K562 (cell line): Measurements from ENCODE around the gene NAT14. TPM values are rescaled to one million over a fixed set of nuclear protein-coding genes. Genes with fewer than 3 reads are reported as not detected.

Experiments
- CTBP1 ChIP-seq: fragments of 450-650 bp; IDR thresholded peaks from 2 replicates; pipeline ENCODE4 v1.6.1; 2016; ENCODE audit warnings: borderline replicate concordance
- DPF2 ChIP-seq: fragments of 450-650 bp; IDR thresholded peaks from 2 replicates; pipeline ENCODE4 v1.6.1; 2016
- ELF4 ChIP-seq: fragments of 450-650 bp; formaldehyde crosslinking; IDR thresholded peaks from 2 replicates; pipeline ENCODE4 v1.4.0; 2022; ENCODE audit warnings: missing genetic modification characterization
- EP300 ChIP-seq: IDR thresholded peaks from 2 replicates; pipeline ENCODE4 v1.6.1; 2012; ENCODE audit warnings: low read length, improper control_type of control experiment
- HNRNPUL1 ChIP-seq: fragments of 200-400 bp; formaldehyde crosslinking; IDR thresholded peaks from 2 replicates; pipeline ENCODE4 v1.6.1; 2017; ENCODE audit warnings: low read length
- NR2C1 ChIP-seq, 2 experiments: fragments of 450-650 bp; IDR thresholded peaks; 2 replicates each; pipeline ENCODE4 v1.6.1; 2017; ENCODE audit warnings: mild to moderate bottlenecking in 2 of 2, antibody characterized with exemption in 1 of 2, inconsistent platforms in 1 of 2, missing compliant biosample characterization in 1 of 2, missing genetic modification characterization in 1 of 2
- POLR3G ChIP-seq: IDR thresholded peaks from 2 replicates; pipeline ENCODE4 v1.6.1; 2011; ENCODE audit not compliant: insufficient read length, insufficient replicate concordance; ENCODE audit errors: extremely low read depth
- SMARCA4 ChIP-seq: fragments of 450-650 bp; IDR thresholded peaks from 2 replicates; pipeline ENCODE4 v1.6.1; 2016
- TFAP4 ChIP-seq: sonication (generic); formaldehyde crosslinking; IDR thresholded peaks from 2 replicates; pipeline ENCODE4 v1.8.0; 2022; ENCODE audit warnings: missing genetic modification reagents, mild to moderate bottlenecking, moderate library complexity, borderline replicate concordance
- ZNF316 ChIP-seq: fragments of 450-650 bp; IDR thresholded peaks from 2 replicates; pipeline ENCODE4 v1.6.1; 2016
- ZNF445 ChIP-seq: fragments of 250-450 bp; sonication (Bioruptor Pico); IDR thresholded peaks from 2 replicates; pipeline ENCODE4 v1.4.0; 2020; ENCODE audit warnings: low read depth, mild to moderate bottlenecking, moderate library complexity
- ZNF586 ChIP-seq: fragments of 450-650 bp; formaldehyde crosslinking; conservative IDR thresholded peaks from 2 replicates; pipeline ENCODE4 v1.4.0; 2020; ENCODE audit warnings: mild to moderate bottlenecking, moderate library complexity
- polyA plus RNA-seq, 8 experiments: library from polyadenylated mRNA; depleted of rRNA in 4 of 8; stranded (reverse) in 5 of 8; unstranded in 3 of 8; fragments of >200 nt; fragmentation: Nextera tagmentation in 2 of 8; fragmentation: Illumina TruSeq in 1 of 8; extraction: Ambion mirVana in 2 of 8; extraction: Trizol in 1 of 8; gene quantifications; 2 replicates each; pipeline versions ENCODE4 v1.2.1 to v1.2.3, GENCODE V29; 2011 to 2014; ENCODE audit warnings: inconsistent platforms in 1 of 8, missing spikeins in 1 of 8
- total RNA-seq, 7 experiments: library from RNA; depleted of rRNA in 6 of 7; stranded (reverse); fragments of >200 nt in 6 of 7; fragmentation: Illumina TruSeq in 2 of 7; extraction: Trizol in 2 of 7; gene quantifications; 2 replicates each; pipeline versions ENCODE4 v1.2.1 to v1.2.3, GENCODE V29; 2011 to 2021; ENCODE audit warnings: low replicate concordance in 1 of 7
- TF ChIP-seq, protein P1 (sequence below), 2 experiments: fragments of 450-650 bp; IDR thresholded peaks; 2 replicates each; pipeline ENCODE4 v1.6.1; 2016; ENCODE audit warnings: mild to moderate bottlenecking in 2 of 2, borderline replicate concordance in 1 of 2, low read depth in 1 of 2, moderate library complexity in 1 of 2
- TF ChIP-seq, protein P2 (sequence below): fragments of 450-650 bp; formaldehyde crosslinking; IDR thresholded peaks from 2 replicates; pipeline ENCODE4 v1.4.0; 2020; ENCODE audit warnings: mild to moderate bottlenecking
- TF ChIP-seq, protein P3 (sequence below): IDR thresholded peaks from 2 replicates; pipeline ENCODE4 v1.6.1; 2011; ENCODE audit not compliant: insufficient read length; ENCODE audit errors: extremely low read depth
- TF ChIP-seq, protein P4 (sequence below): fragments of 250-450 bp; sonication (Bioruptor Pico); IDR thresholded peaks from 2 replicates; pipeline ENCODE4 v1.5.0; 2021

Gene NAT14
- total and polyA plus RNA-seq, 9 of the 15 experiments (the other 6 are each of a cell fraction or from before 2014, with no cell fraction given) = 2.4 to 77.0 (median 26.7) TPM

DNA sequence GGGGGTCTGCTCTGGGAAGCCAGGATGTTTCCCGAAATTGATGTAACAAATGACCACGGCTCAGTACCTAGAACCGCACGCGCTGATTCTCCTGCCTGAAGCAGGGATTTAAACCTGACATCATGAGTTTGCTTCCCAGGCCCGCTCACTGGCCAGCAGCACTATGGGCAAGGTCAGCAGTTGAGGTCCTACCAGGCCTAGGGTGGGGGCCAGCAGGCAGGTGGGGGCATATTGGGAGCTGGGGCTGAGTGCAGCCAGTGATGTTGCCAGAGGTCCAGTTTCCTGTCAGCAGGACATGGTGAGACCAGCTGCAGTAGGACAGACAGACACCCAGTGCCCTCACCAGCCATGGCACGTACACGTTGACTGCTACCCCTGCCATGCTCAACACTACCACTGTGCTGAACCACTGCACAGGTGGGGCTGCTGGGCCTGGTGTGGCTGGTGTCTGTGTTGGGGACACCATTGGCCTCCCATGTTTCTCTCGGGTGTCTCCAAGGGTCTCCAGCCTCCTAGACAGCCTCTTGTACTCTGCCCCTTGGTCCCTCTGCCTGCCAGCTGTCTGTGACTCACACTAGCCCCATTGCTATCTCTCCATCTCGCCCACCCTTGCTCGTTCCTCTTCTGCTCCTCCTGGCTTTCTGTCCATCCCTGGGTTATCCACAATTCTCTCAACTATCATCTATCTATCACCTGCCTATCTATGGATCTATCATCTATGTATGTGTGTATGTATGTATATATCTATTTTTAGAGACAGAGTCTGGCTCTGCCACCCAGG lies 19.3 kb upstream of the NAT14 start (continued):
- TF ChIP-seq, protein P1, sequence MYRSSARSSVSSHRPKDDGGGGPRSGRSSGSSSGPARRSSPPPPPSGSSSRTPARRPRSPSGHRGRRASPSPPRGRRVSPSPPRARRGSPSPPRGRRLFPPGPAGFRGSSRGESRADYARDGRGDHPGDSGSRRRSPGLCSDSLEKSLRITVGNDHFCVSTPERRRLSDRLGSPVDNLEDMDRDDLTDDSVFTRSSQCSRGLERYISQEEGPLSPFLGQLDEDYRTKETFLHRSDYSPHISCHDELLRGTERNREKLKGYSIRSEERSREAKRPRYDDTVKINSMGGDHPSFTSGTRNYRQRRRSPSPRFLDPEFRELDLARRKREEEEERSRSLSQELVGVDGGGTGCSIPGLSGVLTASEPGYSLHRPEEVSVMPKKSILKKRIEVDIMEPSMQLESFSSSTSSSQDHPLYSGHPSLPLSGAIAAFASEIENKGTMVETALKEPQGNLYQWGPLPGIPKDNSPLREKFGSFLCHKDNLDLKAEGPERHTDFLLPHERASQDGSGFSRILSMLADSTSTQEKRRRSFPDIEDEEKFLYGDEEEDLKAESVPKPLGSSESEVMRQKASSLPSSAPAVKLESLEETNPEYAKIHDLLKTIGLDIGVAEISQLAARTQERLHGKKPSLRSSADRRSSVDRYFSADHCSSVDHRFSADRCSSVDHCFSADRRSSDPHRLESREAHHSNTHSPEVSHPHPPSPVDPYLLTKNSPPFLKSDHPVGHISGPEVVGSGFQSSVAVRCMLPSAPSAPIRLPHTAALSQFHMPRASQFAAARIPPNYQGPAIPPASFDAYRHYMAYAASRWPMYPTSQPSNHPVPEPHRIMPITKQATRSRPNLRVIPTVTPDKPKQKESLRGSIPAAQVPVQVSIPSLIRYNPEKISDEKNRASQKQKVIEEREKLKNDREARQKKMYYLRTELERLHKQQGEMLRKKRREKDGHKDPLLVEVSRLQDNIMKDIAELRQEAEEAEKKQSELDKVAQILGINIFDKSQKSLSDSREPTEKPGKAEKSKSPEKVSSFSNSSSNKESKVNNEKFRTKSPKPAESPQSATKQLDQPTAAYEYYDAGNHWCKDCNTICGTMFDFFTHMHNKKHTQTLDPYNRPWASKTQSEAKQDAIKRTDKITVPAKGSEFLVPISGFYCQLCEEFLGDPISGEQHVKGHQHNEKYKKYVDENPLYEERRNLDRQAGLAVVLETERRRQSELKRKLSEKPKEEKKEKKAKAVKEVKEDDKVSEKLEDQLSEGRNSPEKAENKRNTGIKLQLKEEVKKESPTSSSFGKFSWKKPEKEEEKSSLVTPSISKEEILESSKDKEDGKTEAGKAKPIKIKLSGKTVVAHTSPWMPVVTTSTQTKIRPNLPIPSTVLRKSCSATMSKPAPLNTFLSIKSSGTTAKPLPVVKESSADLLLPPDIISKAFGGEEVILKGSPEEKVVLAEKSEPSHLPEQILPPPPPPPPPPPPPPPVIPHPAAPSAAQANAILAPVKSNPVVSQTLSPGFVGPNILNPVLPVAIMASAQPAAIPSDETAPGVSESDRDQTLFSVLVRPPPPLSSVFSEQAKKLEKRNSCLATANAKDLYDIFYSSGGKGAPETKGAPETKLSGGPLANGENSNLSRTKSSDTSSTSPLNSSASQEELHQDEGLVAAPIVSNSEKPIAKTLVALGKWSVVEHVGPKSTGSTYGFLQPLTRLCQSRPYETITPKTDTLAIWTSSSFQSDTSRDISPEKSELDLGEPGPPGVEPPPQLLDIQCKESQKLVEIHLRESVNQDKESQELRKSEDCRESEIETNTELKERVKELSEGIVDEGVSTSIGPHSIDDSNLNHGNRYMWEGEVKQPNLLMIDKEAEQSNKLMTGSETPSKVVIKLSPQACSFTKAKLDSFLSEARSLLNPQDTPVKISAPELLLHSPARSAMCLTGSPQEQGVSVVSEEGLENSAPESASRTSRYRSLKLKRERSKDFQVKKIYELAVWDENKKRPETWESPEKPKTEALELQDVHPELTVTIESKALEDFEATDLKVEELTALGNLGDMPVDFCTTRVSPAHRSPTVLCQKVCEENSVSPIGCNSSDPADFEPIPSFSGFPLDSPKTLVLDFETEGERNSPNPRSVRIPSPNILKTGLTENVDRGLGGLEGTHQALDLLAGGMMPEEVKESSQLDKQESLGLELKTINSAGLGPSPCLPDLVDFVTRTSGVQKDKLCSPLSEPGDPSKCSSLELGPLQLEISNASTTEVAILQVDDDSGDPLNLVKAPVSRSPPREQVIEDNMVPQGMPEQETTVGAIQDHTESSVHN (IDR thresholded peaks at IDR 0.05; ENCODE audit: borderline replicate concordance in 1 of 2, low read depth in 1 of 2) = no peak
- TF ChIP-seq ELF4 (CRISPR knock-in tag) = no peak
- TF ChIP-seq, protein P2, sequence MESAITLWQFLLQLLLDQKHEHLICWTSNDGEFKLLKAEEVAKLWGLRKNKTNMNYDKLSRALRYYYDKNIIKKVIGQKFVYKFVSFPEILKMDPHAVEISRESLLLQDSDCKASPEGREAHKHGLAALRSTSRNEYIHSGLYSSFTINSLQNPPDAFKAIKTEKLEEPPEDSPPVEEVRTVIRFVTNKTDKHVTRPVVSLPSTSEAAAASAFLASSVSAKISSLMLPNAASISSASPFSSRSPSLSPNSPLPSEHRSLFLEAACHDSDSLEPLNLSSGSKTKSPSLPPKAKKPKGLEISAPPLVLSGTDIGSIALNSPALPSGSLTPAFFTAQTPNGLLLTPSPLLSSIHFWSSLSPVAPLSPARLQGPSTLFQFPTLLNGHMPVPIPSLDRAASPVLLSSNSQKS (CRISPR knock-in tag) = no peak
- TF ChIP-seq, protein P3, sequence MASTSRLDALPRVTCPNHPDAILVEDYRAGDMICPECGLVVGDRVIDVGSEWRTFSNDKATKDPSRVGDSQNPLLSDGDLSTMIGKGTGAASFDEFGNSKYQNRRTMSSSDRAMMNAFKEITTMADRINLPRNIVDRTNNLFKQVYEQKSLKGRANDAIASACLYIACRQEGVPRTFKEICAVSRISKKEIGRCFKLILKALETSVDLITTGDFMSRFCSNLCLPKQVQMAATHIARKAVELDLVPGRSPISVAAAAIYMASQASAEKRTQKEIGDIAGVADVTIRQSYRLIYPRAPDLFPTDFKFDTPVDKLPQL = no peak
- no peak for TF ChIP-seq ZNF586 (CRISPR knock-in tag)
- TF ChIP-seq, protein P4, sequence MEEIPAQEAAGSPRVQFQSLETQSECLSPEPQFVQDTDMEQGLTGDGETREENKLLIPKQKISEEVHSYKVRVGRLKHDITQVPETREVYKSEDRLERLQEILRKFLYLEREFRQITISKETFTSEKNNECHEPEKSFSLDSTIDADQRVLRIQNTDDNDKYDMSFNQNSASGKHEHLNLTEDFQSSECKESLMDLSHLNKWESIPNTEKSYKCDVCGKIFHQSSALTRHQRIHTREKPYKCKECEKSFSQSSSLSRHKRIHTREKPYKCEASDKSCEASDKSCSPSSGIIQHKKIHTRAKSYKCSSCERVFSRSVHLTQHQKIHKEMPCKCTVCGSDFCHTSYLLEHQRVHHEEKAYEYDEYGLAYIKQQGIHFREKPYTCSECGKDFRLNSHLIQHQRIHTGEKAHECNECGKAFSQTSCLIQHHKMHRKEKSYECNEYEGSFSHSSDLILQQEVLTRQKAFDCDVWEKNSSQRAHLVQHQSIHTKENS = no peak
- TF ChIP-seq EP300 = no peak
- no peak for TF ChIP-seq ZNF445 (CRISPR knock-in tag)
- no peak for TF ChIP-seq ZNF316
- TF ChIP-seq DPF2 = no peak
- TF ChIP-seq HNRNPUL1 = no peak
- TF ChIP-seq CTBP1 = 0 out of 2 replicates have a peak, but pooled peaks have one; percentile 15
- TF ChIP-seq NR2C1 (IDR thresholded peaks at IDR 0.05) = no peak
- TF ChIP-seq NR2C1 (tag; IDR thresholded peaks at IDR 0.05) = no peak
- TF ChIP-seq SMARCA4 = peak; percentile 21; the same call in 1 of the 2 replicates
- no peak for TF ChIP-seq POLR3G
- peak; percentile 48; the same call in 1 of the 2 replicates for TF ChIP-seq TFAP4 (CRISPR knock-in tag)
